OCI-LY3 (cell line): ENCODE results near the gene ARHGAP21.

ENCODE experiments used
- EZH2phosphoT487 ChIP-seq: fragments of 200-600 bp; shearing (Covaris generic); IDR thresholded peaks from 2 replicates; pipeline ENCODE4 v1.6.1; 2018; ENCODE audit warnings: antibody characterized with exemption, mixed run types, low read depth
- TF ChIP-seq, protein P1 (sequence below): fragments of 200-600, 300-600 bp; sonication (generic); IDR thresholded peaks from 2 replicates; pipeline ENCODE4 v1.5.1; 2014; ENCODE audit warnings: antibody characterized with exemption, low read length, low read depth

DNA sequence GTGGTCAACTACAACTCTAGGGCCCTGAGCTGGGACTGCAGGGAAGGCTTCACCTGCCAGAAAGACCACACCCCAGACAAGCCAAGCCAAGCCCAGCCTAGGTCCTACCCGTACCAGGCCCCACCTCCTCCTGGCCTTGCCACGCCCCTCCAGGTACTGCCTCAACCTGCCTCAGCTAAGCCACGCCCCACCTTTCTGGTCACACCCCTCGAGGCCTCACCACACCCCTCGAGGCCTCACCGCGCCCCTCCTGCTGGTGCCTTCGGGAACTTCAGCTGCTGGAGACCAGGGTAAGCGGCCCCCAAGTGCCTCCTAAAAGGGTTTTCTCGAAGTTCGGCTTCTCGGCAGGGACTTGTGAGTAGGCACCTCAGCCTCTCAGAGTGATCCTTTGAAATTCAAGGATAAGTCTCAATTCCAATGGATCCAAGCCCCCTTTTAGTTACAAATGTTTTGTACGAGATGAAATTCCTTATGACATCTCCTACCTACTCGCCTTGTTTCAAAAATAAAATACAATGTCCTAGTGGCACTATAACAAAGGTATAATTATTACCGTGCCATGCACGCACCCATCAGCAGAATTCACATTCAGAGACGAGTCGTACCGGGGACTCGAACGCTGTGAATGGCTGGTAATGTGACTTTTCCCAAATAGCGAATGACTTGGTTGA lies 171.2 kb downstream of the ARHGAP21 start:
- TF ChIP-seq, protein P1, sequence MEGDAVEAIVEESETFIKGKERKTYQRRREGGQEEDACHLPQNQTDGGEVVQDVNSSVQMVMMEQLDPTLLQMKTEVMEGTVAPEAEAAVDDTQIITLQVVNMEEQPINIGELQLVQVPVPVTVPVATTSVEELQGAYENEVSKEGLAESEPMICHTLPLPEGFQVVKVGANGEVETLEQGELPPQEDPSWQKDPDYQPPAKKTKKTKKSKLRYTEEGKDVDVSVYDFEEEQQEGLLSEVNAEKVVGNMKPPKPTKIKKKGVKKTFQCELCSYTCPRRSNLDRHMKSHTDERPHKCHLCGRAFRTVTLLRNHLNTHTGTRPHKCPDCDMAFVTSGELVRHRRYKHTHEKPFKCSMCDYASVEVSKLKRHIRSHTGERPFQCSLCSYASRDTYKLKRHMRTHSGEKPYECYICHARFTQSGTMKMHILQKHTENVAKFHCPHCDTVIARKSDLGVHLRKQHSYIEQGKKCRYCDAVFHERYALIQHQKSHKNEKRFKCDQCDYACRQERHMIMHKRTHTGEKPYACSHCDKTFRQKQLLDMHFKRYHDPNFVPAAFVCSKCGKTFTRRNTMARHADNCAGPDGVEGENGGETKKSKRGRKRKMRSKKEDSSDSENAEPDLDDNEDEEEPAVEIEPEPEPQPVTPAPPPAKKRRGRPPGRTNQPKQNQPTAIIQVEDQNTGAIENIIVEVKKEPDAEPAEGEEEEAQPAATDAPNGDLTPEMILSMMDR, result no peak
- TF ChIP-seq EZH2phosphoT487, result no peak
